HEK293T (cell line): ENCODE results near the gene FBXL17.

Source experiments
- BHLHE40 ChIP-seq: fragments of 450-650 bp; IDR thresholded peaks from 2 replicates; pipeline ENCODE4 v1.6.1; 2016; ENCODE audit warnings: mild to moderate bottlenecking, moderate library complexity, borderline replicate concordance
- FOXA1 ChIP-seq: fragments of 450-650 bp; IDR thresholded peaks from 2 replicates; pipeline ENCODE4 v1.6.1; 2016; ENCODE audit warnings: mild to moderate bottlenecking
- FOXM1 ChIP-seq: fragments of 450-650 bp; IDR thresholded peaks from 2 replicates; pipeline ENCODE4 v1.6.1; 2017; ENCODE audit warnings: mild to moderate bottlenecking, borderline replicate concordance
- PKNOX1 ChIP-seq: fragments of 450-650 bp; IDR thresholded peaks from 2 replicates; pipeline ENCODE4 v1.6.1; 2016

GRCh38 chr5:108233617-108234155 is 148.2 kb downstream of the FBXL17 start:
- TF ChIP-seq FOXA1 (no peak), PKNOX1 (no peak), FOXM1 (no peak), BHLHE40 (no peak)
